OCI-LY3 (cell line): ENCODE results near the gene COLQ.

Experiments
- EZH2phosphoT487 ChIP-seq: fragments of 200-600 bp; shearing (Covaris generic); IDR thresholded peaks from 2 replicates; pipeline ENCODE4 v1.6.1; 2018; ENCODE audit warnings: antibody characterized with exemption, mixed run types, low read depth
- TF ChIP-seq, protein P1 (sequence below): fragments of 200-600, 300-600 bp; sonication (generic); IDR thresholded peaks from 2 replicates; pipeline ENCODE4 v1.5.1; 2014; ENCODE audit warnings: antibody characterized with exemption, low read length, low read depth

DNA sequence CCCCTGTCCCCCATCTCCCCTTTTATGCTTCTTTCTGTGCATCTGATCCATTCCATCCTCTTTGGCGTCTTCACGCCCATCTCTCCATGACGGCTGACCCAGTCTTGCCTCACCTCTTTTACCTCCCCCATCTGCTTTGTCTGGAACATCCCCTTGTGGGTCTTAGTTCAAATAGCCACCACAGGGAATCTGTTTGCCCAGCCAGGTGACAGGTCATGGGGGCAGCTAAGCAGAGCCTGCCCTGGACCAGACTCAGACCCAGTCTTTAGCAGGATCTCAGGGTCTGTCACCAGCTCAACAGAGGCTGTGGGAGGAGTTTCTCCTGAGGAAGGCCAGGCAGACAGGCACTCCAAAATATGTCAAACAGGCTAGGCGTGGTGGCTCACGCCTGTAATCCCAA is 28.1 kb downstream of the COLQ start:
- TF ChIP-seq, protein P1, sequence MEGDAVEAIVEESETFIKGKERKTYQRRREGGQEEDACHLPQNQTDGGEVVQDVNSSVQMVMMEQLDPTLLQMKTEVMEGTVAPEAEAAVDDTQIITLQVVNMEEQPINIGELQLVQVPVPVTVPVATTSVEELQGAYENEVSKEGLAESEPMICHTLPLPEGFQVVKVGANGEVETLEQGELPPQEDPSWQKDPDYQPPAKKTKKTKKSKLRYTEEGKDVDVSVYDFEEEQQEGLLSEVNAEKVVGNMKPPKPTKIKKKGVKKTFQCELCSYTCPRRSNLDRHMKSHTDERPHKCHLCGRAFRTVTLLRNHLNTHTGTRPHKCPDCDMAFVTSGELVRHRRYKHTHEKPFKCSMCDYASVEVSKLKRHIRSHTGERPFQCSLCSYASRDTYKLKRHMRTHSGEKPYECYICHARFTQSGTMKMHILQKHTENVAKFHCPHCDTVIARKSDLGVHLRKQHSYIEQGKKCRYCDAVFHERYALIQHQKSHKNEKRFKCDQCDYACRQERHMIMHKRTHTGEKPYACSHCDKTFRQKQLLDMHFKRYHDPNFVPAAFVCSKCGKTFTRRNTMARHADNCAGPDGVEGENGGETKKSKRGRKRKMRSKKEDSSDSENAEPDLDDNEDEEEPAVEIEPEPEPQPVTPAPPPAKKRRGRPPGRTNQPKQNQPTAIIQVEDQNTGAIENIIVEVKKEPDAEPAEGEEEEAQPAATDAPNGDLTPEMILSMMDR = no peak
- no peak for TF ChIP-seq EZH2phosphoT487
